NCI-H2196 treated with DMSO at 0.1 percent for 48 hours (cell line): ENCODE data around the gene KDELR1.
"Not testable (repeated sequence)": the region's sequence is repeated elsewhere in the genome, so short reads cannot be mapped to it uniquely, and the experiment has no call there.

Experiments
- DNase-seq: peaks from one replicate; lab custom pipeline; 2025; ENCODE audit not compliant: unreplicated experiment; lab: John Stamatoyannopoulos, UW

Gene KDELR1

GRCh38 chr19:48371771-48372170, 19.6 kb downstream of the KDELR1 start:
- DNase-seq = not testable (repeated sequence)

DNA sequence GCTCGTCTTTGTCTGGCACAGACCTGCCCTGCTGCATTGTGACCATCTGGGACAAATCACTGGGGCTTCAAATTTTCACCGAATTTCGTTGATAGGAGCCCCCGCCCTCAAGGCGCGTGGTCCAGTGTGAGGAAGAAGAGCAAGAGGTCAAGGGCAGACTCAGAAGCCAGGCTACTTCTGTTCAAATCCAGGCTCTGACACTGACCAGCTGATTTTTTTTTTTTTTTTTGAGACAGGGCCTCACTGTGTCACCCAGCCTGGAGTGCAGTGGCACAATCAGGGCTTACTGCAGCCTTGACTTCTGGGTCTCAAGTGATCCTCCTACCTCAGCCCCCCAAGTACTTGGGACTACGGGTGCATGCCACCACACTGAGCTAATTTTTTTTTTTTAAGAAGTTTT, 20.0 kb downstream of the KDELR1 start:
- DNase-seq = no peak

- no peak for DNase-seq
Observed at GRCh38 chr19:48370955-48371354, 20.4 kb downstream of the KDELR1 start.

GRCh38 chr19:48368936-48369335, 22.4 kb downstream of the KDELR1 start:
- no peak for DNase-seq

GRCh38 chr19:48367855-48368254, 23.5 kb downstream of the KDELR1 start:
- DNase-seq = no peak

GRCh38 chr19:48365602-48366001, 25.7 kb downstream of the KDELR1 start:
- DNase-seq = no peak

DNA sequence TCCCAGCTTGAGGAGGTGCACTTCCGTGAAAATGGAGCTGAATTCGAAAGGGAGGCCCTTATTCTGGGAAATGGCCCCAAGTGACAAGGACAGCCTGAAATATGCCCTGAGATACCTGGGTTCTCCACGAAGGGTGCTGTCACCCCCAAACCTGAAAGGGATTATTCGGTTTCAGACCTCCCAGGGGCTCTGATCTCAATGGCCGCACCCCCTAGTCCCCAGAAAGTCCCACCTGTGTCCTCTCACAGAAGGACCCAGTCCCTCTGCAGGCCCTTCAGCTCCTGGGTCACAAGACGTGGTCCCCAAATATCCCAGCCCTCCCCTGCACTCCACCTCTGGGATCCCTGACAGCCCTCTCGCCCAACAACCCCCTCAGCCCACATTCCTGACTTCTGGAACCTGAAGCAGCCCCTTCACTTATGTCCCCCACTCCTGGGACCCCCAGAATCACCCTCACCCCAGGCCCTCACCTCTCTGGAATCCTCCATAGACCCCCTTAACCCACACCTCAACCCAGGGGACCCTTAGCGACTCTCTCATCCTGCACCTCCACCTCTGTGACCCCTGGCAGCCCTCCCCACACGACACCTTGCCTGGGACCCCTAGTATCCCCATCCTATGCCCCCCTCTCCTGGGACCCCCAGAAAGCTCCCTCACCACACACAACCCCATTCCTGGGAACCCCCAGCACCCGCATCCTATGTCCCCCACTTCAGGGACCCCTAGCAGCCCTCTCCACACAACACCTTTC, 26.6 kb downstream of the KDELR1 start:
- no peak for DNase-seq

GRCh38 chr19:48363810-48364597, 27.3 kb downstream of the KDELR1 start, which contains the start of the genes SYNGR4 and TMEM143:
Gene SYNGR4, plus strand, starts transcription at chr19:48364367. Its CDS starts 1,476 bp downstream, at chr19:48365843.
Gene TMEM143, minus strand, starts transcription at chr19:48363940. Its CDS starts 20 bp downstream, at chr19:48363920.
- DNase-seq = peak; percentile 100

GRCh38 chr19:48363500-48363809, 27.9 kb downstream of the KDELR1 start:
- DNase-seq = no peak

GRCh38 chr19:48362716-48363499, 28.4 kb downstream of the KDELR1 start:
- DNase-seq = peak; percentile 95

- DNase-seq = no peak
Observed at GRCh38 chr19:48361912-48362311, 29.4 kb downstream of the KDELR1 start.

- DNase-seq = no peak
Observed at GRCh38 chr19:48359123-48359522, 32.2 kb downstream of the KDELR1 start.

GRCh38 chr19:48355365-48355954, 35.9 kb downstream of the KDELR1 start:
- no peak for DNase-seq

DNA sequence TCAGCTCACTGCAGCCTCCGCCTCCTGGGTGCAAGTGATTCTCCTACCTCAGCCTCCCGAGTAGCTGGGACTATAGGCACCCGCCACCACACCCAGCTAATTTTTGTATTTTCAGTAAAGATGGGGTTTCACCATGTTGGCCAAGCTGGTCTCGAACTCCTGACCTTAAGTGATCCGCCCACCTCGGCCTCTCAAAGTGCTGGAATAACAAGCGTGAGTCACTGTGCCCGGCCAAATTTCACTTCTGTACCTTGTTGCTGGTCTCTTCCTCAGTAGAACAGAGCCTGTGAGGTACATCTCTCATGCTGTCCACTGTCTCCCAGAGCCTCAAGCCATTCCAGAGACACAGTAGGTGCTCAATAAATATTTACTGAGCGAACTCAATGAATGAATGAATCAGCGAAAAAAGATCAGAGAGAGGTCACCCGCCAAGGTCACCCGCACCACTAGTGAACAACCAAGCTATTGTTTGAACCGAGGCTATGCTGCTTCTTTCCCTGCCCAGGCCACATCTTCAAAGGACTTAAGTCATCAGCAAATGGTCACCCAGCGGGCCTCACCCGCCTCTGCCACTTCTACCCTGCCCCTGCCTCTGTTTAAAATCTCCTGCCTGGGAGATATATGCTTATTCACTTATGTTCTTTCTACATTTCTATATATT, 36.9 kb downstream of the KDELR1 start:
- no peak for DNase-seq

DNA sequence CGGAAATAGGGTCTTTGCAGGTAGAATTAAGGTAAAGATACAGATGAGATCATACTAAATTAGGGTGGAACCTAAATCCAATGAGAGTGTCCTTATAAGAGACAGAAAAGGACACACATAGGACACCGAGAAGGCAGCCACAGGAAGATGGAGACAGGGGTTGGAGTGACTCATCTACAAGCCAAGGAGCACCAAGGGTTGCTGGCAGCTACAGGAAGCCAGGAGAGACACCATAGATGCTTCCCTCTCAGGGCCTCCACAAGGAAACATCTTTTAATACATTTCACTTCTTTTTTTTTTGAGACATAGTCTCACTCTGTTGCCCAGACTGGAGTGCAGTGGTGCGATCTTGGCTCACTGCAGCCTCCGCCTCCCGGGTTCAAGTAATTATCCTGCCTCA, 37.7 kb downstream of the KDELR1 start:
- no peak for DNase-seq

- peak; percentile 39 for DNase-seq
Observed at GRCh38 chr19:48351341-48351752, 40.0 kb downstream of the KDELR1 start.

DNA sequence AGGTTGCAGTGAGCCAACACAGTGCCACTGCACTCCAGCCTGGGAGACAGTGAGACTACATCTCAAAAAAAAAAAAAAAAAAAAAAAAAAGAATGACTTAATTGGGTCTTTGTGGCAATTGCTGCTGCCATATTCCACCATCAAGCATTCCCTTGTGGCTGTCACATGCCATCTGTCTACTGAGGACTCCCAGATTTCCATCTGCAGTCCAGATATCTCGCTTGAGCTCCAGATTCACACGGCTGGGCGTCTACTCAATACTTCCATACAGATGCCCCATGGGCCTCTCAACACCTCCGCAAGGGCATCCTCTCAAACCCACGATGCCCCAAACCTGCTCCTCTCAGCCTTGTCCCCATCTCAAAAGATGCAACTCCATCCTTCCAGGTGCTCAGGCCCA, 40.5 kb downstream of the KDELR1 start:
- no peak for DNase-seq

GRCh38 chr19:48348737-48349136, 42.6 kb downstream of the KDELR1 start:
- no peak for DNase-seq

DNA sequence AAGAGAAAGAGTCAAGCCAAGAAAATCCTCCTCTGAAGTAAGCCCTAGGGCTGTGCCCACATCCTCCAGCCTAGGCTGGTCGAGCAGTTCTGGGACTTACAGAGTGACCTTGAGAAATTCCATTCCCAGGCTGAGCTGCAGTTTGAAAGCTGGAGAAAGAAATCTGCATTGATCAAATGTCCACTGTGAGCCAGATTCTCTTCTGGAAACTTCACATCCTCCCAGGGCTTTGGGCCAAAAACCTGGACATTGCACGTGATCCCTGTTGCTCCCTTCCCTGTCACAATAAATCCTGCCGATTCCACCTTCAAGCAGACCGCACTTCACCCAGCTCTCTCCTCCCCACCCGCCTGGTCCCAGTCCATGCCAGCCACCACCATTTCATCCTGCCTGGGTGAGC, 43.3 kb downstream of the KDELR1 start:
- no peak for DNase-seq

DNA sequence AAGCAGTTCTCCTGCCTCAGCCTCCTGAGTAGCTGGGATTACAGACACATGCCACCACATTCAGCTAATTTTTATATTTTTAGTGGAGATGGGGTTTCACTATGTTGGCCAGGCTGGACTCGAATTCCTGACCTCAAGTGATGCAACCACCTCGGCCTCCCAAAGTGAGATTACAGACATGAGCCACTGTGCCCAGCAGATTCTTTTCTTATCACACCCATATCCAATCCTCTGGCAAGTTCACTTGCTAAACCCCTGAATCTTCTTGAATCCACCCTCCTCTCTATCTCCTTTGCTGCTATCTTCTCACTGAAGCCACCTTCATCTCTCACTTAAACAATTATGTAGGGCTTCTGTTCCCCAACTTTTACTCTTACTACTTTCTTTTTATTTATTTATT, 45.2 kb downstream of the KDELR1 start:
- DNase-seq = no peak

GRCh38 chr19:48344892-48345291, 46.5 kb downstream of the KDELR1 start:
- no peak for DNase-seq
